HG03025 (cell line): ENCODE results near the gene SLC25A48.
"Not testable (repeated sequence)": the region's sequence is repeated elsewhere in the genome, so short reads cannot be mapped to it uniquely, and the experiment has no call there.

Experiments used
- ATAC-seq: cut with Tn5 transposase; IDR thresholded peaks from one replicate; pipeline ENCODE4 v1.9.1; 2021; ENCODE audit warnings: mild to moderate bottlenecking, moderate library complexity; ENCODE audit not compliant: unreplicated experiment, low FRiP score

SLC25A48 gene

DNA sequence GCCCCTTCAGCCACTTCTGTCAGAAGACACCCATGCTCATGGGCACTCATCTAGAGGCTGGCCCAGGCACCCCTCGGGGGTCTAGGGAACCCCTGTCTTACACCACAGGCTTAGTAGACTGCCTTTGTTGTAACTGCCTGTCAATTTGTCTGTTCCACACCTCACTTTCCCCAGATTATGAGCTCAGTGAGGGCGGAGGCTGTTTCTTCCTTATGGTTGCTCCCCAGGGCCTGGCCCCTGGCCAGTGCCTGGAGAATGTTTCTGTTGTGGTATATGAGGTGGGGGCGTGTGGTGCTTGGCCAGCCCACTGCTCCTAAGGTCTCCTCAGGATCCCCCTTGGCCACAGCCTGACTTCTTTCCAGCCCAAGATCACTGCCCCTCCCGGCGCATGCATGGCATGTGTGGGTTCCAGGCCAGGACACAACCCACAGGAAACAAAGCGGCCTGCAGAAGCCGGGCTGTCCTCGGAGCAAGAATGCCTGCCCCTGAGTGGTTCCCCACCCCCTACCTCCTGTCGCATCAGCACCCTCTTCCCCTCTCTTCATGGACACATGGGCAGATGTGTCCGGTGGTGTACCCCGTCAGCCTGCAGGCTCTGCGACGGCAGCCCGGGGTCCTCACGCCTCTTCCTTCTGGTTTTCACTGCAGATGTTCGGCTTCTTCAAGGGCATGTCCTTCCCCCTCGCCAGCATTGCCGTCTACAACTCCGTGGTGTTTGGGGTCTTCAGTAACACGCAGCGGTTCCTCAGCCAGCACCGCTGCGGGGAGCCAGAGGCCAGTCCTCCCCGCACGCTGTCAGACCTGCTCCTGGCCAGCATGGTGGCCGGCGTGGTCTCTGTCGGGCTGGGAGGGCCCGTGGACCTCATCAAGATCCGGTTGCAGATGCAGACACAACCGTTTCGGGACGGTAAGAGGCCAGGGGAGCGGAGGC, 17.7 kb downstream of the SLC25A48 start:
- no peak for ATAC-seq

DNA sequence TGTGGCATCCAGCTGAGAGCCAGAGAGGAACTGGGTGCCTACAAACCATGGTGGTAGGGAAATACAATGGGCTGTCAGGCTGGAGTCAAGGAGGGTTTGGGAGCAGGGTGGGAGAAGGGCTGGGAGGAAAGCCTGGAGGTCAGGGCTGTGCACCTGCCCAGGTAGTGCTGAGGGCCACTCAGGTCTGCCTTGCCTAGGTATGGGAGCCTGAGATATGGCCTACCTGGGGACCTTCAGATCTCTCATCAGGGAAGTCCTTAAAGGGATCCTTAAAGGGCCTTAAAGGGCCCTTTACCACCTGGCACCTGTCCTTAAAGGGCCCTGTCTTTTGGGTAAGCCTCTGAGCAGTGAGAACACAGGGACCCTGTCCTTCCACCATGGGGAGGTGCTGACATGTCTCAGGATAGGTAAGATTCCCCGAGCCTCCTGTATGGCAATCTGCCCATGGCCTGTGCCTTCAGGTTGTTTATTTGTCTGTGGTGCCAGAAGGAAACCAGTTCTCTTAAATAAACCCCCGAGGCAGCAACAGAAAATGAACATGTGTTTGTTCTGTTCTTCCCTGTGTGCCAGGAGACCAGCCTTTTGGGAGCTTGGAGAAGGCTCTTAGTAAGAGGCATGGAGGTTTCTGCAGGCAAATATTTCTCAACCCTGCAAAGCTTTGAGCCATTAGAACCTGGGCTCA, 23.3 kb downstream of the SLC25A48 start:
- no peak for ATAC-seq

DNA sequence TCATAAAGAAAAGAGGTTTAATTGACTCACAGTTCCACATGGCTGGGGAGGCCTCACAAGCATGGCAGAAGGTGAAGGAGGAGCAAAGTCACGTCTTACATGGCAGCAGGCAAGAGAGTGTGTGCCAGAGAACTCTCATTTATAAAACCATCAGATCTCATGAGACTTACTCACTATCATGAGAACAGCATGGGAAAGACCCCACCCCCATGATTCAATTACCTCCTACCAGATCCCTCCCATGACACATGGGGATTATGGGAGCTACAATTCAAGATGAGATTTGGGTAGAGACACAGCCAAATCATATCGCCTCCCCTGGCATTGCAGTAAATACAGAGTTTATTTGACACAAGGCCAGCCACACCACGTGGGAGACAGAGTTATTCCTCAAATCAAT, 24.7 kb downstream of the SLC25A48 start:
- not testable (repeated sequence) for ATAC-seq

DNA sequence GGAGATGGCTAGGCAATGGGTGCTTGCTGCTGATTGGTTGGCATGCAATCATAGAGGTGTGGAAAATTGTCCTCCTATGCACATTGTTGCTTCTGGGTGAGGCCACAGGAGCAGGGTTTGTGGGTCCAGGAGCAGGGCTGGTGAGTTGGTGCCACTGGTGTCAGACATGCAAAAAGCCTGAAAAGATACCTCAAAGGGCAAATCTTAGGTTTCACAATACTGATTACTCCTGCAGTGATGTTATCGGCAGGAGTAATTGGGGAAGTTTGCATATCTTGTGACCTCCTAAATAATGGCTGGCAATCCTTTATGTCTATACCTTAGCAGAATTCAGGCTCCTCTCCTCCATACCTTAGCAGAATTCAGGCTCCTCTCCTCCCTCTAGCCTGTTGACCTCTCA, 25.2 kb downstream of the SLC25A48 start:
- ATAC-seq, result no peak

DNA sequence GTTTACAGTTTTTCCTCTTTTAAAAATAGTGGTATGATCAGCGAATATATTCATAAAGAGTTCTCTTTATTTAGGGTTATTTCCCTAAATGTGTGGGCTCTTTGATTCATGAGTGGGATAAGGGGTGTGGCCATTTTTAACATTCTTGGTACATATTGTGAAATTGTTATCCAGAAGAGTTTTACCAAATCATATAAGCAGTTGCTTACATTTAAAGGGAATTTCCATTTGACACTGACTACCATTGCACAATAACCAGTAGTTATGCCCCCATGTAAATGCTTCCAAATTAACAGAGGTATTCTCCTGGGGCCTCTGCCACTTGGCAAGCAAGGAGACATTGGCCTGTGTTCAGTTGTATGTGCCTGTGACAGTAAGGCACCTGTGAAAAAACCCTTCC, 27.2 kb downstream of the SLC25A48 start:
- no peak for ATAC-seq

DNA sequence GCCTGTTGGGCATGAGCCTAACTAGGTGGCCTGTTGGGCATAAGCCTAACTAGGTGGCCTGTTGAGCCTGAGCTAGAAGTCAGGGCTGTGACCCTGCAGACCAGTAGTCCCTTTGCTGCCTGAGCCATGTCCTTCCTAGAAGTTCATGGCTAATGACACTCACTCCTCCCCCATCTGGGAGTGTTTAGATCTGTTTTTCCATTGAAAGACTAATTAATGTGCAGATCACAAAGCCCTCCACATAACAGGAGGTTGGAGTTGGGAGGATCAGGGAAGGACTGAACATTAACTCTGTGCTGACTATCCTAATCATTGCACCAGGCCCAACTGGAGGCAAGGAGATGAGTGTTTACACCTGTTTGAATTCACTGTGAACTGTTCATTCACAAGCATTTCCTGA, 27.6 kb downstream of the SLC25A48 start:
- ATAC-seq, result no peak

DNA sequence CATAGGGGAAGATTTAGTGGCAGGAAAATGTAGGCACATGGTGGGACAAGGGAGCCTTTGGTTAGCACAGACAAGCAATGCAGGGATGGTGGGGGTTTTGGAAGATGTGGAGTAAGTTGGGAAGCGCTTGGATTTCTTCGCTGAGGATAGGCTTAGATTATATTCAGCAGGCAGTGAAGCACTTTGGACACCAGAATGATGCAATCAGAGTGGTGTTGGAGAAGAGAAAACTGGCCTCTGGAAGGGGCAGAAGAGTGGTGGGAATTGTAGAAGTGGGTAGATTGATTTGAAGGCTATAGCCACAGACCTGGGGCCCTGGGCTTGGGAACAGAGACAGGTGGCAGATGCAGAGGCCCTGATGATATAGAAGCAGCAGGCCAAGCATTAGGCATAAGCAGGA, 28.3 kb downstream of the SLC25A48 start:
- no peak for ATAC-seq

DNA sequence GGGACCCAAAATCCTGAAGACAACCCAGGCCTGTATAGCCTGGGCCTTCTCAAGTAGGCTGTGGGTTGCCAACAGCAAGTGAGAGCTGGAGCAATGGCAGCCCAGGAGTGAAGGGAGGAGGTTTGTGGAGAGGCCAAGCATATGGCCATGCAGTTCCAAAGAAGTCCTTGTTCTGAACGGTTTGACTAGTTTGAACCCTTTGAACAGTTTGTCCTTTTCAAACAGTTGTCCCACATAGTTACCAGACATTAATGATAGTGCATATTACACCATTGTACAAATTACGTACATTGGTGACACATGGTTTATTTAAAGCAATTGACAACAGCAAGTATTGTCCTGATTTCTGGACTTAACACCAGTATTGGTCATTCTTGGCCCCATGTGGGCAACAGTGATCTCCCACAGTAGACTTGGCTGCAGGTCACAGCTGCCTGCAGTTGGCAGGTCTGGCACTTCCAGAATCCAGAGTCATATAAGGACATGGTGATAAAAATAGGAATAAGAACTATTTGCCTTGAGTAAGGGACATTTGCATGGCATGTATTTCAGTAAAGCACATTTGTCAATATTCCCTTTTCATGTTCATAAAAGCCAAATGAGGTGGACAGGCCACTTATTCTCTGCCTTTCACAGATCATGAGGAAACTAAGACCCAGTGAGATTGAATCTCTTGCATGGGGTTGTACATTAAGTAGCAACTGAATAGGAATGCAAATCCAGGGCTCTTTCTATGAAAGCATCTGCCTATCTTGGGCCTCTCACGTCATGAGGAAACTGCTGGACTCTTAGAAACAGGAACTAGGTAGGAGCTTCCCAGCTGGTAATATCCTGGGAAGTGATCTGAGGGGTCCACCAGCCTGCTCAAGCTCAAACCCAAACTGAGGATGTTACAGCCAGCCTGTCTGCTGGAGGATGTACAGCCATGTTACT, 30.3 kb downstream of the SLC25A48 start:
- no peak for ATAC-seq

DNA sequence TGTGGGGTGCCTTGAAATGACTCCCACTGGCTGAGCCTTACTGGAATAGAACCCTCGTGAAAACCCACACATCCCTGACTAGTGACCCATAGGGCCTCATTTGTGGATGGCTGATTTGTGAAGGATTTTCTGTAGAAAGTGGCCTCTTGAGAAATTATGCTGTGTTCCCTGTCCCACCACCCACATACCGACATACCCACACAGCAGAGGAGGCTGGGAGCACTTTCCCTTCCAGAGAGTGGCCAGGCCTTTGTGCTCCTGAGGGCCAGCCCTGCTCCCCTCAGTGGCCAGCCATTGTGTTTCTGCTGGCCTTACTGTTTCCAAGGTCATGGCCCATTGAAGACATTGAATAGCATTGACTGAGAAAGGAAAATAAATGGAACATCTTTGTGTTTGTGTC, 31.6 kb downstream of the SLC25A48 start:
- no peak for ATAC-seq

DNA sequence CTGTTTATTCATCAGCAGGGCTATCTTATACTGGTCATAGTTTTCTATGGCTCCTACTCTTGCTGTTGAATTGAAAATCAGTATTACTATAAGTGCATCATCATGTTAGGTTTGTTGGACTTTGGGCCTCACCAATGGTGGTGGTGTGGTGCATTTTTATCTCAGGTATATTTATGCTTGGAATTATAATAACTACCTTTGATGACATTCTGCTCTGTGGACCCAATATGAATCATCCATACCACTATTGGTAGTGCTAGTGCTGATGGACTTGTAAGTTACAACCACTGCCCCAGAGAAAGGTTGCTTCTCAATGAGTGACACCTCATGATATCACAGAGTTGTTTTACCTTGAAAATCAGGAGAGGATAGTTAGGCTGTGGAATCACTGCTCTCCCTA, 33.1 kb downstream of the SLC25A48 start:
- ATAC-seq, result no peak

DNA sequence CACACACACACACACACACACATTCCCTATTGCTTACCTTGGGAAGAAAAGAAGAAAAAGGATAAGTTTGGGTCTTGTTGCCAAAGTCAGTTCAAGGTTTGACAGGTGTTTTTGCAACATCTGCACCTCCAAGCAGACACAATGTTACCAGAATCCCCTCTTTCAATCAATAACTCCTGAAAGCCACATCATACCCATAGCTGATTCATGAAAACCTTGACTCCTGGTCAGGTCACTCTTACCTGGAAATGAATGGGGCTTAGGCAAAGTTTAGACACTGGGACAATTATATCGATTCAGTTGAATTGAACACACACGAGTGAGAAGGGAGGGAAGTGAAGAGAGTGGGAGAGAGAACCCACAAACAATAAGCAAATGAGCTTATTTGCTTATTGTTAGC, 34.2 kb downstream of the SLC25A48 start:
- no peak for ATAC-seq

DNA sequence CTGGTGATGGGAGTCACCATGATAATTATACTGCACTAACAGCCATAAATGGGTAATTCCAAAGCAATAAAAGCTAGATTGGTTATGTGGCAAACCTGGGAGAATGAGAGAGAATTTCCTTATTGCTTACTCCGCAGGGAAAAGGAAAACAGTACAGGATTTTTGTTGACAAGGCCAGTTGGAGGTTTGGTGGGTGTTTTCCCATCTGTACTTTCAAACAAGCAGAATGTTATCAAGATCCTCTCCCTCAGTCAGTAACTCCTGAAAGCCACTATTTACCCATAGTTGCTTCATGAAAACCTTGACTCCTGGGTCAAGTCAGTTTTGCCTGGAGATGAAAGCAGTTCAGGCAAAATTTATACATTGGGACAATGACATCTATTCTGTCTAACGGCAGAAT, 34.8 kb downstream of the SLC25A48 start:
- no peak for ATAC-seq

DNA sequence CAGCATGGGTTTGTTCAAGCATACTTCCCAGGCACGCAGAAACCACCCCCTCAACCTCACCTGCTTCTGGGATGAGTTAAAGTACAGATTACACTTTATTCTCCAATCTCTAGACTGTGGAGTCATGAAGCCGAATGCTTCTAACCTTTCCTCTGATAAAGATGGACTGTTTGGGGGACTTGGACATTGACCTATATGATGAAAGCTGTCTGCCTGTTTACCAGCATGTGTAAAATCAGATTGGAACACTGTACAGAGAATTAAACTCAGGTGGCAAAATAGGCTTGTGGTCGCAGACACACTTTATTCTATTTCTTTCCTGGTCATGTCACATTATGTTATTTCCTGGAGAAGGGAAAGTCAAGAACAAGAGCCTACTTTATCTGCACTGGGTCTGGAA, 35.5 kb downstream of the SLC25A48 start:
- no peak for ATAC-seq

DNA sequence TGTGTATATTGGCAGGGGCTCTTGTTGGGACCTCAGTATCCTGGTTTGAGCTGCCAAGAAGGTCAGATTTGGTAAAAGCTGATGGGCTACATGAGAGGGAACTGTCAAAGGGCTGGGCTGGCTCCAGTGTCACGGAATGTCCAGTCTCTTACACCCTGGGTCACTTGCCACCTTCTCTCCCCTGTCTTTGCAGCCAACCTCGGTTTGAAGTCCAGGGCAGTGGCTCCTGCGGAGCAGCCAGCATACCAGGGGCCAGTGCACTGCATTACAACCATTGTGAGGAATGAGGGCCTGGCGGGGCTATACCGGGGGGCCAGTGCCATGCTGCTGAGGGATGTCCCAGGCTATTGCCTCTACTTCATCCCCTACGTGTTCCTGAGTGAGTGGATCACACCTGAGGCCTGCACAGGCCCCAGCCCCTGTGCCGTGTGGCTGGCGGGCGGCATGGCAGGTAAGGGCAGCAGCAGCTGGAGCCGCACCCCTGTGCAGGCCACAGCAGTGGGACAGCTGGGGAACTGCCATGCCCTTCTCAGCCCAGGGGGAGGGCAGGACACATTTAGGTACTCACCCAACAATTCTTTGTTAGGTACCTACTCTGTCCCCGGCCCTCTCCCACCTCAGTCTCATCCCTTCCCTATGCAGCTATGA, 36.9 kb downstream of the SLC25A48 start:
- ATAC-seq, result no peak

DNA sequence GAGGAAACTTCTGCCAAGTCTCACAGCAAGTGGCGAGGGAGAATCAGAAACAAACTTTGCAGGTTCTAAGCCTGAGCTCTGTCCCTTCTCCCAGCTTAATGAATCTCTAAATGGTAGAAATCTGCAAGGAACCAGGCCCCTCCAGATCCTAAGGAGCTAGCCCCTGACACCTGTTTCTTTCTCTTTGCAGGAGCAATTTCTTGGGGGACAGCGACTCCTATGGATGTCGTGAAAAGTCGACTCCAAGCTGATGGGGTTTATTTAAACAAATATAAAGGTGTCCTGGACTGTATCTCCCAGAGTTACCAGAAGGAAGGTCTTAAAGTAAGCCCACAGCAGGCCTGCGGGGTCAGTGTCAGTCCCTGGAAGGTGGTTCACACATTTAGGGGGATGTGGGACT, 39.4 kb downstream of the SLC25A48 start:
- ATAC-seq, result no peak

DNA sequence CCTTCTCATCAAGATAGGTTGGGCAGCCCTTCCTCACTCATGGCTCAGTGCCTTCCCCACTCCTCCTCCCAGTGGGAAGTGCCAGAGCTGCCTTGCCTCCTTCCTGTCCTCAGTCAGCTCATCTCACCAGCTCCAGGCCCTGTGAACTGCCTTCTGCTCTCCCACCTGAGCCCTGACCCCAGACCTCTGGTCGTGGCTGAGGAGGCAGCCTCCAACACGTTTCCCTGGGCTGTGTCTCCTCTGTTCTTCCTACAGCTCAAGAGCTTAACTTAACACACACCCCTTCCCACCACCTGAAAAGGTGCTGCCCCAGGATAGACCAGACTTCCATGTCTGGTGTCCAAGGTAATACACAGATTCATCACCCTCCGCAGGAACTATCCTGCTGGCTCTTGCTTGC, 40.0 kb downstream of the SLC25A48 start:
- no peak for ATAC-seq

DNA sequence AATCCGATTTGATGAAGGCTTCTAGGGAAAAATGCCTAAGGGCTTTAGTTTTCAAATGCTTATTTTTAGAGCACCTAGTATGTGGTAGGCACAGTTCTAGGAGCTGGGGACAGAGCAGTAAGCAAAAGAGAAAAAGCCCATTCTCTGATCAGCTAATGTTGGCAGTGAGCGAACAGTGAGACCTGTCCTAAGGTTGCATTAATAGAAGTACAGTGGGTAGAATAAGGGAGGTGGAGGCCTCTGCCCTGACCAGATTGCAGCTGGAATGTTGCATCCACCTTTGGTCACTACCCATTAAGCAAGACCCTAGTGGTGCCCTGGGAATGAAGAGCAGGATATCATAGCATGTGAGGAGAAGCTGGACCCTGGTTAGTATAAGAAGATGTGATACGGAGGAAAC, 41.1 kb downstream of the SLC25A48 start:
- no peak for ATAC-seq

DNA sequence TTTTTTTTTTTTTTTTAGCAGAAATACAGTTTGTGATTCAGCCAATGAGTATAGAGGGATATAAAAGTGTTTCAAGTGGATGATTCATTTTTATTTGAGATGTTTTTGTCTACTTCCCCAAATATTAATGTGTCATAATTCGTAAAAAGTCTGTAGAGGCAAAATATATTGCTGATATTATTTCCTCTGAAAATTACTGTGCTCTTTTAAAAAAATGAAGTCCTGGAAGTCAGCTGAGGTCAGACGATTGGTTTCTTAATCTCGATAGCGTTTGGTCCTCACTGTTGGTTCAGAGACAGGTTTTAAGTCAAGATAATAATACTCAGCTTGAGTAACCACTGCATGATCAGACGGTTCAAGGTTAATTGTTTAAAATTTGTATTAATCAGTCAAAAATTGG, 41.7 kb downstream of the SLC25A48 start:
- no peak for ATAC-seq

DNA sequence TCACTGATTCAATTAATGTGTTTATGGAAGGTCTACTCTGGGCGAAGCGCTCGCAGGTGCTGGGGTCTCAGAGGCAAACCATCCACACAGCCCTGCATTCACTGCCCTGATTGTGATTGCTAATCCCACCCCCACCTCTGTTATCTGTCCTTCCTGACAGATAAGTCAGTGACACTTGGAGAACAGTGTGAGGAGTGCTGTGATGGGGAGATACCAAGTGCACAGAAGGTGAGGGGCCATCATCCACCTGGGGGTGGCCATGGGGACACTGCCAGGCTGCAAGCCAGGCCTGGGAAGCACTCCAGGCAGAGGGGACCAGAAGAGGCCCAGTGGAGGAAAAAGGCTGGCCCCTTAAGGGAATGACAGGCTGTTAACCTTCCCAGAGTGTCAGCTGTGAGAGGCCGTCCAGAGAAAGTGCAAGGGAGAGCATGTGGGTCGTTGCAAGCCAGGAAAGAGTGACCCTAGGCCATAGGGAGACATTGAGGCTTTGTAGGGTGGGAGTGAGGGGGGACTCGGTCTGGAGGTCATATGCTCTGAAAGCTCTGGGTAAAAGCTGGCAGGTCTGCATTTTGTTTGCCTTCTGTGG, 43.2 kb downstream of the SLC25A48 start:
- no peak for ATAC-seq

DNA sequence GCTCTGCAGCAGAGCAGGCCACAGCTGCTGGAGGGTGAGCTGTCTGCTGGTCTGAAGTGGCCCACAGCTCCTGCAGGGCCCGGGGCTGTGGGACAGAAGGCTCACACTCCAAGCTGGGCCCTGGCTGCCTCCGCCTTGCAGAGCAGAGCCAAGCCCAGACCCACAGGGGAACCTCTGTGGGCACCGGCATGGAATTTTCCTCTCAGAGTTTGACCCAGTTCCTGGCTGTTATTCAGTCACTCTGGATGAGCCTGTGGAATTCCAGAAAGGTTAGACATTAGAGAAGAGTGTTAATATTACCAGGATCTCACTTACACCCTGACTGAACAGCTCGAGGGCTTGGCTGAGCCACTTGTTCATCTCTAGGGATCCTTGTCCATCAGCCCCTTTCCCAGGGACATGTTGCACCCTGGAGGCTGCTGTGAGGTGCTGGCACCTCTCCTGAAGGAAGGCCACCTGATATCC, 43.7 kb downstream of the SLC25A48 start:
- no peak for ATAC-seq
